NCI-H510A (cell line): ENCODE data around the gene ANGEL2.
"Not testable (repeated sequence)": the region's sequence is repeated elsewhere in the genome, so short reads cannot be mapped to it uniquely, and the experiment has no call there.

ENCODE experiments used
- DNase-seq: peaks from one replicate; lab custom pipeline; 2025; lab: John Stamatoyannopoulos, UW

The ANGEL2 gene

GRCh38 chr1:213015099-213016050, at the start of gene ANGEL2:
TSS of gene ANGEL2 (minus strand) at chr1:213015867. CDS start at chr1:213015671, 196 bp downstream.
- DNase-seq = peak; percentile 91

- peak; percentile 56 for DNase-seq
Measured at GRCh38 chr1:213061263-213061662, 45.6 kb upstream of the ANGEL2 start.

- DNase-seq = peak; percentile 82
Measured at GRCh38 chr1:213060836-213061235, 45.2 kb upstream of the ANGEL2 start.

- DNase-seq = no peak
Measured at GRCh38 chr1:213057264-213058059, 41.8 kb upstream of the ANGEL2 start.

GRCh38 chr1:213055767-213056166, 40.1 kb upstream of the ANGEL2 start:
- no peak for DNase-seq

GRCh38 chr1:213054733-213055591, 39.3 kb upstream of the ANGEL2 start:
- DNase-seq = no peak

- DNase-seq = no peak
Measured at GRCh38 chr1:213054142-213054541, 38.5 kb upstream of the ANGEL2 start.

- no peak for DNase-seq
Measured at GRCh38 chr1:213053455-213053854, 37.8 kb upstream of the ANGEL2 start.

GRCh38 chr1:213051881-213052202, 36.2 kb upstream of the ANGEL2 start:
- no peak for DNase-seq

- DNase-seq = peak; percentile 80
Measured at GRCh38 chr1:213051127-213051880, 35.6 kb upstream of the ANGEL2 start, which contains the start of gene RPS6KC1. TSS of gene RPS6KC1 (plus strand) at chr1:213051241. CDS start at chr1:213051405, 164 bp downstream.

- DNase-seq = no peak
Measured at GRCh38 chr1:213050745-213051126, 35.1 kb upstream of the ANGEL2 start.

- DNase-seq = no peak
Measured at GRCh38 chr1:213049232-213049631, 33.6 kb upstream of the ANGEL2 start.

GRCh38 chr1:213045321-213046226, 29.9 kb upstream of the ANGEL2 start:
- DNase-seq = not testable (repeated sequence)

- DNase-seq = no peak
Measured at GRCh38 chr1:213041443-213041842, 25.8 kb upstream of the ANGEL2 start.

- DNase-seq = no peak
Measured at GRCh38 chr1:213035573-213035972, 19.9 kb upstream of the ANGEL2 start.

GRCh38 chr1:213034713-213035112, 19.0 kb upstream of the ANGEL2 start:
- no peak for DNase-seq

GRCh38 chr1:213032651-213033050, 17.0 kb upstream of the ANGEL2 start:
- no peak for DNase-seq

- DNase-seq = not testable (repeated sequence)
Measured at GRCh38 chr1:213027024-213027423, 11.4 kb upstream of the ANGEL2 start.

- no peak for DNase-seq
Measured at GRCh38 chr1:213020016-213020415, 4.3 kb upstream of the ANGEL2 start.

- no peak for DNase-seq
Measured at GRCh38 chr1:213019450-213019849, 3.8 kb upstream of the ANGEL2 start.
